ENCODE data around the gene PSMD5. TPM values are rescaled to one million over a fixed set of nuclear protein-coding genes. Genes with fewer than 3 reads are reported as not detected.

The PSMD5 gene
- total and polyA plus RNA-seq, 10 of the 15 experiments (the other 5 are each of a cell fraction or from before 2014, with no cell fraction given), result 8.8 to 47.7 (median 25.1) TPM

DNA sequence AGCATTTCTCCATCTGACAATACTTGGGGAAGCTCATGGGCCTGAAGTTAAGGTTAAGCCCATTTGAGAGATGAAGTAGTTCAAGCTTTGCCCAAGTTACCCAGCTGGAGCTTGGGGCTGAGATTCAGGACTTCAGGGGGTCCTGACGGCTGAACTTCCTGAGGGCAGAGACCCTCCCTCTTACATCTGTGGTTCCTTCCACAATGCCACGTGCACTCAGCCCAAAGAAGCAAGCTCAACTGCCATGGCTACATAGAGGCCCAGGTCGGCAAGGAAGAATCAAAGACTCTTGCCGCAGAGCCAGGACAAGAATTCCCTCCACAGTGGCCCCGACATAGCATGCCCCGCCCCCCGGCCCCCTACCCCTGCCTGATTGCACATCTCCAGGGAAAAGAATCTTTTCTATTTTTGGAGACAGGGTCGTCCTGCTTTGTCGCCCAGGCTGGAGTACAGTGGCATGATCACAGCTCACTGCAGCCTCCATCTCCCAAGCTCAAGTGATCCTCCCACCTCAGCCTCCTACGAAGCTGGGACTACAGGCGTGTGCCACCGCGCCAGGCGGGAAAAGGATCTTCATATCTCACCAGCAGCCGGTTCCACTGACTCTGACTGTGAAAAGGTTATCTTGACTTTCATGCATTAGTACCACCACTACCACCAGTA lies 25.1 kb upstream of the PSMD5 start:
- peak overlapping the region; percentile 50 for H3K4me3 ChIP-seq
- TF ChIP-seq NFYA (IDR thresholded peaks at IDR 0.05; ENCODE audit: borderline replicate concordance, low read depth, low read length) (no peak), KAT2A (conservative IDR thresholded peaks at IDR 0.05; ENCODE audit: control insufficient read depth, low read depth, low read length) (no peak), TCF7 (IDR thresholded peaks at IDR 0.05; ENCODE audit: borderline replicate concordance) (no peak), POLR2AphosphoS5 (IDR thresholded peaks at IDR 0.05; ENCODE audit: low read length) (no peak), MYB (IDR thresholded peaks at IDR 0.05; ENCODE audit: borderline replicate concordance, low read depth, low read length) (no peak), IKZF1 (conservative IDR thresholded peaks at IDR 0.05) (no peak), RAD51 (IDR thresholded peaks at IDR 0.05) (no peak)
- intact Hi-C loops (cut with micrococcal nuclease; ENCODE audit: unreplicated experiment) (loop anchor here (2.0 kb wide), 2 partner anchors 25 to 69 kb away; partner anchors contain the start of gene PSMD5), in situ Hi-C loops (cut with MboI) (no loop called here)
- H3K27me3 ChIP-seq (replicated peaks in 1 of 2; ENCODE audit: control insufficient read depth in 2 of 2, insufficient read depth in 2 of 2, low read length in 1 of 2), result no peaks in the 10 kb centered on the region
- no TSS peak for BruUV-seq (replicated peaks)
- H3K36me3 ChIP-seq (ENCODE audit: control insufficient read depth in 2 of 2, insufficient read depth in 2 of 2, low read length in 1 of 2), result peaks cover 13 to 35% of the 10 kb centered on the region in 2 experiments
- ATAC-seq, result no peak
- H3K79me2 ChIP-seq (ENCODE audit: control insufficient read depth, insufficient read depth, low read length), result no peaks in the 10 kb centered on the region; the same call in none of the 2 replicates
- SMC1A ChIA-PET (ENCODE audit: uncharacterized antibody, unreplicated experiment), result interaction anchor here (0.9 to 4.6 kb wide), 13 partner anchors 11 to 204 kb away, joined by 3 to 57 read pairs (median 3); no protein-coding TSS in a partner anchor
- 86% methylated on average over 15 of the region's 15 CpGs for WGBS (ENCODE audit: insufficient coverage, insufficient replicate concordance, low lambda C conversion rate, missing lambda C conversion rate)
- RAD21 ChIA-PET (ENCODE audit: unreplicated experiment), result interaction anchor here (1.1 to 3.7 kb wide), 6 partner anchors 25 to 112 kb away, joined by 3 to 34 read pairs (median 6); partner anchors contain the start of gene FBXW2
- no peak for FAIRE-seq
- no peak overlapping the region for H3K27ac ChIP-seq (ENCODE audit: control insufficient read depth, insufficient read depth)
- POLR2A ChIA-PET, result interaction anchor here (0.8 to 2.4 kb wide), 4 partner anchors 23 to 108 kb away, joined by 3 to 11 read pairs (median 4); no protein-coding TSS in a partner anchor
- H2AFZ ChIP-seq (ENCODE audit: control insufficient read depth, low read depth, low read length), result no peak overlapping the region
- DNase-seq (ENCODE audit: low read depth, low spot score), result no peak
- H3K9ac ChIP-seq (ENCODE audit: control insufficient read depth, insufficient read depth, low read length), result no peak overlapping the region
- no peaks in the 10 kb centered on the region for H4K20me1 ChIP-seq (ENCODE audit: control insufficient read depth, insufficient read depth)
- H3K9me3 ChIP-seq (replicated peaks; ENCODE audit: control insufficient read depth, insufficient read depth, low read length), result no peaks in the 10 kb centered on the region
- H3K4me2 ChIP-seq (ENCODE audit: control insufficient read depth, insufficient read depth), result peak overlapping the region; percentile 87; the same call in 1 of the 2 replicates
- CTCF ChIA-PET, result interaction anchor here (1.2 to 6.0 kb wide), 7 partner anchors 13 to 114 kb away, joined by 4 to 70 read pairs (median 14); no protein-coding TSS in a partner anchor
- peaks cover 11% of the 10 kb centered on the region for H3K4me1 ChIP-seq (ENCODE audit: control insufficient read depth, insufficient read depth, low read length)

Measured in GM12878 (cell line).